Sigmoid colon (tissue), 7 donors: ENCODE results near the gene ZMIZ1. TPM values are rescaled to one million over a fixed set of nuclear protein-coding genes. Genes with fewer than 3 reads are reported as not detected.

Source experiments
- DNase-seq: peaks from one replicate; pipeline ENCODE4 v3.0.0-alpha.2; 2019
- H3K27ac ChIP-seq, 4 donors: fragments of 200-600 bp; sonication (generic); one replicate each; pipeline ENCODE4 v1.5.1; 2016 to 2019; ENCODE audit warnings: mild to moderate bottlenecking in 1 of 4
- H3K27me3 ChIP-seq, 3 donors: fragments of 200-600 bp; sonication (generic); one replicate each; pipeline ENCODE4 v1.5.1; 2019; ENCODE audit warnings: mild to moderate bottlenecking in 1 of 3
- H3K36me3 ChIP-seq, 4 donors: fragments of 200-600 bp; sonication (generic); one replicate each; pipeline ENCODE4 v1.5.1; 2016 to 2019
- H3K4me1 ChIP-seq, 4 donors: fragments of 200-600 bp; sonication (generic); one replicate each; pipeline ENCODE4 v1.5.1; 2017 to 2019
- H3K4me3 ChIP-seq, 4 donors: fragments of 200-600 bp; sonication (generic); one replicate each; pipeline ENCODE4 v1.5.1; 2017 to 2019; ENCODE audit warnings: mild to moderate bottlenecking in 2 of 4, moderate library complexity in 1 of 4
- H3K9me3 ChIP-seq, 4 donors: fragments of 200-600 bp in 3 of 4; sonication (generic) in 3 of 4; one replicate each; pipeline versions ENCODE4 v1.5.1 to v1.6.1; 2013 to 2019
- CTCF ChIP-seq, 4 experiments: fragments of 450-650 bp in 3 of 4; fragments of 200-600 bp in 1 of 4; IDR thresholded peaks; one replicate each; pipeline ENCODE4 v1.5.1; 2016 to 2019; ENCODE audit warnings: antibody characterized with exemption in 4 of 4, mild to moderate bottlenecking in 3 of 4, moderate library complexity in 2 of 4
- EP300 ChIP-seq, 4 donors: sonication (generic); formaldehyde crosslinking; IDR thresholded peaks; one replicate each; pipeline ENCODE4 v1.6.1; 2017; ENCODE audit warnings: antibody characterized with exemption in 4 of 4
- POLR2A ChIP-seq, 2 donors: fragments of 450-650 bp; IDR thresholded peaks; one replicate each; pipeline ENCODE4 v1.6.1; 2016; ENCODE audit warnings: antibody characterized with exemption in 2 of 2, mild to moderate bottlenecking in 2 of 2, moderate library complexity in 2 of 2
- POLR2AphosphoS5 ChIP-seq, 4 donors: sonication (generic); formaldehyde crosslinking; IDR thresholded peaks; one replicate each; pipeline ENCODE4 v1.6.1; 2017; ENCODE audit warnings: antibody characterized with exemption in 4 of 4
- WGBS, 2 donors: extraction: QIAGEN DNeasy Blood & Tissue Kit; methylation state at CpG; one replicate each; pipeline ENCODE4 v1.1.7; 2013; 5-methylcytosine and 5-hydroxymethylcytosine counted together
- intact Hi-C: fragments of 100-400 bp; cut with DNase I; formaldehyde crosslinking; loops from one replicate; pipeline ENCODE4 v1.15.1; 2023
- polyA plus RNA-seq, 3 donors: library from polyadenylated mRNA; stranded (reverse); fragments of 200-250 nt; gene quantifications; one replicate each; pipeline ENCODE4 v1.2.3, GENCODE V29; 2013
- total RNA-seq, 4 donors: library from RNA; depleted of rRNA; stranded (reverse); fragments of >200 nt; gene quantifications; one replicate each; pipeline ENCODE4 v1.1.0, GENCODE V29; 2016
- donor health status: healthy with polysubstance abuse.
- donor health status: Bipolar disorder and iron deficiency.
- donor health status: healthy.

Gene ZMIZ1
- total and polyA plus RNA-seq, 7 donors = 17.4 to 49.3 (median 31.5) TPM

- 82 to 88% methylated on average over 14 of the region's 14 CpGs for WGBS, 2 donors
- no peaks in the 10 kb centered on the region for H3K9me3 ChIP-seq
- intact Hi-C loops = loop anchor here (2.0 to 10.0 kb wide), 2 partner anchors 257 to 767 kb away; no protein-coding TSS in a partner anchor
- no peak overlapping the region for H3K27ac ChIP-seq
- H3K4me3 ChIP-seq = no peak overlapping the region
- TF ChIP-seq POLR2A (IDR thresholded peaks at IDR 0.05) = no peak
- TF ChIP-seq POLR2AphosphoS5 (IDR thresholded peaks at IDR 0.05) = no peak
- TF ChIP-seq CTCF (IDR thresholded peaks at IDR 0.05) = no peak
- TF ChIP-seq EP300 (IDR thresholded peaks at IDR 0.05) = no peak
- no peaks in the 10 kb centered on the region for H3K36me3 ChIP-seq
- H3K4me1 ChIP-seq = peaks cover 0 to 22% (median 14%) of the 10 kb centered on the region in 4 donors
- peak; percentile 64 for DNase-seq
- no peaks in the 10 kb centered on the region for H3K27me3 ChIP-seq
Measured at GRCh38 chr10:79061441-79062315, 7.1 kb upstream of the ZMIZ1 start.

DNA sequence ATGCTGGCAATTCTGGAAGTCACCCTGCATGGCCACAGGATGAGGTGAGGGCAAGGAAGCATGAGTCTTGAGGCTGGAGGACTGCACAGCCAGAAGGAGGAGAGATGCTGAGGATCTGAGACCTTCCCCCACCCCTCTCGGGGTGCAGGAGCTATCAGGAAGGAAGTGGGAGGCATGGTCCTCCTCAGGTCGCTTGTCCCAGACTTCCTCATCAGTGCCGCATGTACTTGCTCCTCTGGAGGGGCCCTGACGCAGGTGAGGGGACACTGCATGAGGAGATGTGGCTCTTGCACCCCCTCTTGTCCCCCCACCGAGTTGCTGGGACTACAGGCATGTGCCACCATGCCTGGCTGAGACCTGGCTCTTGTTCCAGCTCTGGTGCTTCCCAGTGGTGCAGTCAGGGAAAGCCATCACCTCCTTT, 5.7 kb upstream of the ZMIZ1 start:
- Histone ChIP-seq H3K4me3 (no peak overlapping the region), H3K9me3 (no peaks in the 10 kb centered on the region), H3K27ac (no peak overlapping the region), H3K36me3 (no peaks in the 10 kb centered on the region), H3K27me3 (no peaks in the 10 kb centered on the region), H3K4me1 (peaks cover 2 to 28% (median 25%) of the 10 kb centered on the region in 4 donors)
- WGBS, 2 donors = 53 to 81% methylated on average over 5 of the region's 5 CpGs
- intact Hi-C loops = loop anchor here (2.0 to 10.0 kb wide), 2 partner anchors 258 to 768 kb away; no protein-coding TSS in a partner anchor
- TF ChIP-seq EP300 (IDR thresholded peaks at IDR 0.05) = no peak
- TF ChIP-seq POLR2AphosphoS5 (IDR thresholded peaks at IDR 0.05) = no peak
- TF ChIP-seq CTCF (IDR thresholded peaks at IDR 0.05) = no peak
- no peak for TF ChIP-seq POLR2A (IDR thresholded peaks at IDR 0.05)
- peak; percentile 48 for DNase-seq

DNA sequence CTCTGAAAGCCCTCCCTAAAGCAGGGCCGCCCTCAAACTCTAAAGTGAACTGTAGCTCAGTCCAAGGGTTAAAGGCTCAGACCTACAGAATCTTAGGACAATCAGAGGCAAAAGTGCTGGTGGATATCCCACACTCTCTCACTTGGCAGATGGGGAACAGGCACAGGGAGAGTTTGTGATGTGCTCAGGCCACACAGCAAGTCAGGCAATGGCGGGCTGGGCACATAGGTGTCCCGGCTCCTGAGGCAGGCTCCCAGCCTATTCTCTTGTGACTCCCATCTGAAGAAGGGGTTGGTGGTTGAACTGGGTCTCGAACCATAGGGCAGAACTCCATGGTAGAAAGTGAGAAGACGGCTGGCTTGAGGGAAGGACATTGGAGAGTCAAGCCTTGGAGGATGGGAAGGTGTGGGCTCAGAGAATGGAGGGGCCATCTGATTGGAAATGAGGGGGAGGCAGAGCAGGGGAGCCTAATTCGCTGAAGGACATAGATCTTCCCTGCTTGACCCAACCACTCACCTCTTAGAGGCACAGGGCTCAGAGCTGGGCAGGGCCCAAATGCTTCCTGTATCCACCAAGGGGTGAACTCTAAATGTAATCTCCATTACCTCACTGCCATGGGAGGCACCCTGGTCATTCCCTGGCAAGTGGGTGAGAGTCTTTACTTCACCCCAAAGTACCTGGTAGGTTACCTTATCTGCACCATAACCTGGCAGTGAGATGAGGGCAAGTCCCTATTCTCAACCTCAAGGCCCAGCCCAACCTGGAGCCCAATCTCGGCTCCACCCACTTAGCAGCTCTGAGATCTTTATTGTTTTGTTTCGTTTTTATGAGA, 4.9 kb upstream of the ZMIZ1 start:
- DNase-seq = peak; percentile 52
- H3K27ac ChIP-seq = no peak overlapping the region
- TF ChIP-seq CTCF (IDR thresholded peaks at IDR 0.05) (no peak), EP300 (IDR thresholded peaks at IDR 0.05) (no peak), POLR2A (IDR thresholded peaks at IDR 0.05) (no peak), POLR2AphosphoS5 (IDR thresholded peaks at IDR 0.05) (no peak)
- H3K36me3 ChIP-seq = no peaks in the 10 kb centered on the region
- 71 to 84% methylated on average over 8 of the region's 8 CpGs for WGBS, 2 donors
- intact Hi-C loops = loop anchor here (2.0 to 10.0 kb wide), 2 partner anchors 259 to 769 kb away; no protein-coding TSS in a partner anchor
- no peaks in the 10 kb centered on the region for H3K27me3 ChIP-seq
- H3K9me3 ChIP-seq = no peaks in the 10 kb centered on the region
- peaks cover 2 to 31% (median 29%) of the 10 kb centered on the region in 4 donors for H3K4me1 ChIP-seq
- no peak overlapping the region for H3K4me3 ChIP-seq

DNA sequence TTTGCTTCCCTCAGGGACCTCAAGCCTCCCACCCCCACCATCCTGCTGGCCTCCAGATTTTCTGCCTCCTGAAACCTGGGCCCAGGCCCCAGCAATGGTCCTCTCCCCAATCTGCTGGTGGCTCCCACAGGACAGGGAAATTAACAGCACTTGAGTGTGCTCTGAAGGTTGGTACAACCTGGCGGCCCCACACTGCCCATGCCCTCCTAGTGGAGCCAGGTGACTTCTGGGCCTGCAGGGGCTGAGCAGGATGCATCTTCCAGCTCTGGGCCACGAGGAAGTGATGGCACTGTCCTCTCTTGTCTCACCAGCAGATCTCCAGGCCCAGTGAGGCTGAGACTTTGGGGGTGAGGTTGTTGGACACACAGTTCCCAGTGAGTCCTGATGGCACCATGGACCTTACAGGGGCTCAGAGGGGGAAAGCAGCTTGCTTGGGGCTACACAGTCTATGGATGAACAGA, 3.6 kb upstream of the ZMIZ1 start:
- intact Hi-C loops = loop anchor here (5.0 to 10.0 kb wide), 6 partner anchors 112 to 1018 kb away; no protein-coding TSS in a partner anchor
- Histone ChIP-seq H3K4me3 (no peak overlapping the region), H3K9me3 (no peaks in the 10 kb centered on the region), H3K27ac (no peak overlapping the region), H3K27me3 (no peaks in the 10 kb centered on the region), H3K4me1 (peaks cover 2 to 22% (median 20%) of the 10 kb centered on the region in 4 donors), H3K36me3 (no peaks in the 10 kb centered on the region)
- WGBS, 2 donors = 85% methylated on average over 2 of the region's 2 CpGs
- peak; percentile 63 for DNase-seq
- no peak for TF ChIP-seq POLR2AphosphoS5 (IDR thresholded peaks at IDR 0.05)
- TF ChIP-seq EP300 (IDR thresholded peaks at IDR 0.05) = no peak
- no peak for TF ChIP-seq POLR2A (IDR thresholded peaks at IDR 0.05)
- TF ChIP-seq CTCF (IDR thresholded peaks at IDR 0.05) = no peak
